ENCODE measurements around the gene LSAMP. TPM values are rescaled to one million over a fixed set of nuclear protein-coding genes. Genes with fewer than 3 reads are reported as not detected.

The LSAMP gene
- total and polyA plus RNA-seq, 2 of the 4 experiments (the other 2 are of a cell fraction) = 7.9 to 8.0 TPM

GRCh38 chr3:116453666-116454346 is 8.5 kb upstream of the LSAMP start:
- Histone ChIP-seq H3K36me3 (ENCODE audit: control insufficient read depth, insufficient read depth, low read length) (no peaks in the 10 kb centered on the region), H2BK5ac (ENCODE audit: low read depth, low read length, poor library complexity, severe bottlenecking) (no peak overlapping the region), H3K9me3 (ENCODE audit: control insufficient read depth, insufficient read depth, low read length) (no peaks in the 10 kb centered on the region), H3K4me3 (ENCODE audit: insufficient read depth, low read depth, low read length) (no peak overlapping the region), H3K23ac (ENCODE audit: low read depth, low read length) (no peak overlapping the region), H2AK9ac (replicated peaks; ENCODE audit: low read depth, low read length, poor library complexity) (no peak overlapping the region), H3K18ac (ENCODE audit: low read depth, low read length) (no peak overlapping the region), H2BK20ac (ENCODE audit: low read depth, low read length) (no peak overlapping the region), H3K9ac (ENCODE audit: low read depth, low read length) (no peak overlapping the region), H4K20me1 (ENCODE audit: insufficient read depth, low read length) (no peaks in the 10 kb centered on the region), H3K4ac (ENCODE audit: low read depth, low read length) (no peak overlapping the region), H3K27ac (ENCODE audit: insufficient read depth, low read length) (no peak overlapping the region), H3K4me1 (ENCODE audit: control insufficient read depth, insufficient read depth, low read length) (no peaks in the 10 kb centered on the region), H4K91ac (ENCODE audit: insufficient read depth, low read depth, low read length) (no peak overlapping the region), H3K27me3 (ENCODE audit: control insufficient read depth, insufficient read depth, low read length) (no peaks in the 10 kb centered on the region), H3K56ac (ENCODE audit: extremely low read depth, insufficient read depth, low read length) (no peak overlapping the region), H4K8ac (ENCODE audit: low read depth in 2 of 2, low read length in 2 of 2) (no peak overlapping the region), H2AFZ (replicated peaks; ENCODE audit: low read length, poor library complexity) (no peak overlapping the region), H3K9me1 (ENCODE audit: insufficient read depth, low read length) (no peaks in the 10 kb centered on the region), H3K4me2 (ENCODE audit: low read depth, low read length) (no peak overlapping the region), H2BK120ac (ENCODE audit: low read depth, low read length) (no peak overlapping the region), H3K79me1 (ENCODE audit: low read depth in 1 of 2, low read length in 2 of 2) (no peaks in the 10 kb centered on the region), H3K14ac (replicated peaks; ENCODE audit: low read depth, low read length) (no peak overlapping the region), H4K5ac (ENCODE audit: low read depth, low read length) (no peak overlapping the region), H2AK5ac (ENCODE audit: low read depth, low read length) (no peak overlapping the region), H2BK15ac (ENCODE audit: low read depth, low read length) (no peak overlapping the region)
- no CpG with 5 or more reads among the region's 1 CpG for WGBS, 2 experiments (ENCODE audit: extremely low coverage in 2 of 2, insufficient read length in 1 of 2)
- no peak for ATAC-seq (ENCODE audit: low read depth)
- DNase-seq = peak; percentile 30
- TF ChIP-seq RAD21 (IDR thresholded peaks at IDR 0.05; ENCODE audit: low read length) (peak; percentile 41; the same call in 1 of the 2 replicates), SMC3 (IDR thresholded peaks at IDR 0.05; ENCODE audit: low read depth, low read length) (peak; percentile 43; the same call in 1 of the 2 replicates), RFX5 (IDR thresholded peaks at IDR 0.05; ENCODE audit: low read depth, low read length) (no peak), CTCF (conservative IDR thresholded peaks at IDR 0.05; ENCODE audit: low read depth, low read length) (peak; percentile 46)
- no TSS peak for BruUV-seq (replicated peaks)
- dilution Hi-C loops (cut with HindIII; ENCODE audit: low sequenced_read_pairs, unreplicated experiment) = no loop called here
- in situ Hi-C loops (cut with MboI; ENCODE audit: low sequenced_read_pairs) = no loop called here
- ChIA-PET POLR2A (ENCODE audit: unreplicated experiment) (interaction anchor here (0.6 kb wide), 1 partner anchor 310 kb away, joined by 4 read pairs; no protein-coding TSS in a partner anchor), CTCF (no interaction called here)
- intact Hi-C loops (cut with micrococcal nuclease) = loop anchor here (1.0 to 5.0 kb wide), 2 partner anchors 314 to 352 kb away; no protein-coding TSS in a partner anchor
